ENCODE measurements around the gene PLD2. TPM values are rescaled to one million over a fixed set of nuclear protein-coding genes. Genes with fewer than 3 reads are reported as not detected.

Gene PLD2
- total RNA-seq, 4 donors from 2014 or later = 13.9 to 81.9 (median 18.9) TPM

DNA sequence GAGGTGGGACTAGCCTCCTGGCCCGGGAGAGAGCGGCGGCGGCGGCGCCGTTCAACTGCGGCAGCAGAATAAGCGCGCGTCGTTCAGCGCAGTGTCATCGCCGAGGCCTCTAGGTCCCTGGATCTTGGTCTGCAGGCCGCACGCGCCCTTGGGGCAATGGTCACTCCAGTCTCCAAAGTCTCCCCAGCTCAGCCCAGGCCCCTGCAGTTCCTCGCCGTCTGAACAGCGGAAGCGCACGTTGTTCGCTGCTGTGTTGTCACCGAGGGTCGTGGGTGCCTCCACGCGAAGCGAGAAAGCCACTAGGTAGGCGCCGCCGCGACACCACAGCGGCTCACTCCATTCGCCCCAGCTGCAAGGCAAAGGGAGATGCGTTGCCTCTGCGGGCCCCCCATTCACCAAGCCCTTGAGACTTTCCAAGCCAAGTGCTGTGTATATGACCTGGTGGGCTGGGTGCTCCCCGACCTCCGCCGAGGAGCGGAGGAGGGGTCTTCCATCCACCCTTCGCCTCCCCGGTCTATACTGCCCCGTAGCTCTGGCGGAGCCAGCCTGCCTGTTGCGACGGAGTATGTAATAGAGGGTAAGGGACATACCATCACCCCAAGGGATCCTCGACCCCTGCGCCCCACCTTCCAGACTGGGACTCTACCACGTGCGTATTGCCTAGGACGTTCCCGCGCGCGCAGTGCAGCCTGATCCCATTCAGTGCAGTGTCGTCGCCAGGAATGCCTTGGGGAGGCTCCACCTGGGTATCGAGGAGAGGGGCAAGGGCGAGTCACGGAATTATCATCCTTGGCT is 21.4 kb upstream of the PLD2 start:
- Histone ChIP-seq H3K4me3 (peak overlapping the region in 1 of 4 donors; percentile 18), H3K4me1 (peaks cover 11 to 39% (median 36%) of the 10 kb centered on the region in 4 donors), H3K36me3 (no peaks in the 10 kb centered on the region), H3K9me3 (no peaks in the 10 kb centered on the region), H3K27me3 (peaks cover 49% of the 10 kb centered on the region), H3K27ac (no peak overlapping the region)
- DNase-seq = no peak
- WGBS, 2 donors (ENCODE audit: low coverage in 1 of 2) = 22 to 41% methylated on average over 14 to 52 of the region's 61 CpGs
- in situ Hi-C loops (cut with MboI; ENCODE audit: low pct_ligation_motif_present in 1 of 4, low pct_unique_long_range_greater_than_20kb in 1 of 4, low sequenced_read_pairs in 3 of 4) (loop anchor here (10.0 to 25.0 kb wide), 3 partner anchors 51 to 102 kb away; partner anchors contain the start of genes C17orf107 (in 2 of the 4), CXCL16 (in 1 of the 4), MED11 (in 1 of the 4) and ZMYND15 (in 1 of the 4)), intact Hi-C loops (cut with DNase I; ENCODE audit: low total_unique reads) (loop anchor here (5.0 to 10.0 kb wide), 2 partner anchors 51 to 102 kb away; partner anchors contain the start of genes CXCL16, MED11 and ZMYND15)
- TF ChIP-seq POLR2A (IDR thresholded peaks at IDR 0.05) = no peak

- in situ Hi-C loops (cut with MboI; ENCODE audit: low pct_ligation_motif_present in 1 of 4, low pct_unique_long_range_greater_than_20kb in 1 of 4, low sequenced_read_pairs in 3 of 4) (loop anchor here (10.0 to 25.0 kb wide), 3 partner anchors 51 to 101 kb away; partner anchors contain the start of genes C17orf107 (in 2 of the 4), CXCL16 (in 1 of the 4), MED11 (in 1 of the 4) and ZMYND15 (in 1 of the 4)), intact Hi-C loops (cut with DNase I; ENCODE audit: low total_unique reads) (loop anchor here (5.0 to 10.0 kb wide), 2 partner anchors 51 to 101 kb away; partner anchors contain the start of genes CXCL16, MED11 and ZMYND15)
- TF ChIP-seq EP300 (IDR thresholded peaks at IDR 0.05; ENCODE audit: low read depth) (no peak), POLR2AphosphoS5 (IDR thresholded peaks at IDR 0.05) (peak in 1 of 3 donors; percentile 4)
- peak within 1 kb of the TSS in 1 of 4 donors; percentile 13 for H3K27ac ChIP-seq
- peak within 1 kb of the TSS in 2 of 4 donors; percentile 7 to 21 for H3K4me3 ChIP-seq
- WGBS, 2 donors (ENCODE audit: low coverage in 1 of 2) = 30% methylated on average over 24 of the region's 24 CpGs; no CpG with 5 or more reads in 1 of the 2 donors
- peaks cover 49% of the 10 kb centered on the region for H3K27me3 ChIP-seq
- H3K36me3 ChIP-seq = no peaks in the 10 kb centered on the region
- DNase-seq = peak; percentile 27
- H3K9me3 ChIP-seq = no peaks in the 10 kb centered on the region
- peaks cover 11 to 42% (median 38%) of the 10 kb centered on the region in 4 donors for H3K4me1 ChIP-seq
Observed at GRCh38 chr17:4786106-4786511, 20.8 kb upstream of the PLD2 start, which contains the start of gene VMO1. VMO1 (minus strand) TSS chr17:4786364; CDS start chr17:4786352, 12 bp downstream.

GRCh38 chr17:4786516-4786915 is 20.4 kb upstream of the PLD2 start:
- H3K4me3 ChIP-seq = peak overlapping the region in 2 of 4 donors; percentile 7 to 21
- no peaks in the 10 kb centered on the region for H3K36me3 ChIP-seq
- TF ChIP-seq EP300 (IDR thresholded peaks at IDR 0.05; ENCODE audit: low read depth) (no peak), POLR2AphosphoS5 (IDR thresholded peaks at IDR 0.05) (peak in 1 of 3 donors; percentile 1)
- no peaks in the 10 kb centered on the region for H3K9me3 ChIP-seq
- WGBS, 2 donors (ENCODE audit: low coverage in 1 of 2) = 30% methylated on average over 6 of the region's 6 CpGs; no CpG with 5 or more reads in 1 of the 2 donors
- no peak for DNase-seq
- H3K27me3 ChIP-seq = peaks cover 45% of the 10 kb centered on the region
- peaks cover 11 to 42% (median 38%) of the 10 kb centered on the region in 4 donors for H3K4me1 ChIP-seq
- peak overlapping the region in 1 of 4 donors; percentile 13 for H3K27ac ChIP-seq
- in situ Hi-C loops (cut with MboI; ENCODE audit: low pct_ligation_motif_present in 1 of 4, low pct_unique_long_range_greater_than_20kb in 1 of 4, low sequenced_read_pairs in 3 of 4) (loop anchor here (10.0 to 25.0 kb wide), 3 partner anchors 52 to 101 kb away; partner anchors contain the start of genes C17orf107 (in 2 of the 4), CXCL16 (in 1 of the 4), MED11 (in 1 of the 4) and ZMYND15 (in 1 of the 4)), intact Hi-C loops (cut with DNase I; ENCODE audit: low total_unique reads) (loop anchor here (5.0 to 10.0 kb wide), 2 partner anchors 52 to 101 kb away; partner anchors contain the start of genes CXCL16, MED11 and ZMYND15)

DNA sequence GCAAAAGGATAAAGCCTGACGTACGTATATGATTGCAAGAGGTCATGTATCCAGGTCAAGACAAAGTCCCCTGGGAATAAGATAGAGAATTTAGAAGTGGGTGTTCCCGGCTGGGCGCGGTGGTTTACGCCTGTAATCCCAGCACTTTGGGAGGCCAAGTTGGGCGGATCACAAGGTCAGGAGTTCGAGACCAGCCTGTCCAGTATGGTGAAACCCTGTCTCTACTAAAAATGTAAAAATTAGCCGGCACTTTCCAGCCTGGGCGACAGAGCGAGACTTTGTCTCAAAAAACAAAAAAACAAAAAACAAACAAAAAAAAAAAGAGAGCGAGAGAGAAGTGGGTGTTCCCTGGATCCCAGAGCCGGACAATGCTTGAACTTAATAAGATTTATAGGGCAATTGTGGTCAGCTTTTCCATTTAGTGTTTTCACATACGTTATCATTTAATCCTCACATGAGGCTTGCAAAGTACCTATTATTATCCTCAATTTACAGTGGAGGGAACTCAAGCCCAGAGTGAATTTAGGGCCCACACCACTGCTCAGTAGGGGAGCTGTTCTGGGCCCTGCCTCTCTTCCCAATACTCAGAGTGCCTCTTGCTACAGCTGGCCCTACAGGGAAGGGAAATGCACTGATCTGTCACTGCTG is 18.7 kb upstream of the PLD2 start:
- H3K36me3 ChIP-seq = no peaks in the 10 kb centered on the region
- in situ Hi-C loops (cut with MboI; ENCODE audit: low pct_ligation_motif_present in 1 of 4, low pct_unique_long_range_greater_than_20kb in 1 of 4, low sequenced_read_pairs in 3 of 4) = loop anchor here (10.0 to 25.0 kb wide), 3 partner anchors 53 to 99 kb away; partner anchors contain the start of genes C17orf107 (in 2 of the 4), CXCL16 (in 1 of the 4), MED11 (in 1 of the 4) and ZMYND15 (in 1 of the 4)
- H3K27ac ChIP-seq = peak overlapping the region in 2 of 4 donors; percentile 97 to 98
- intact Hi-C loops (cut with DNase I; ENCODE audit: low total_unique reads) = loop anchor here (5.0 to 10.0 kb wide), 2 partner anchors 53 to 99 kb away; partner anchors contain the start of genes CXCL16, MED11 and ZMYND15
- 70 to 74% methylated on average over 5 to 14 of the region's 14 CpGs for WGBS, 2 donors (ENCODE audit: low coverage in 1 of 2)
- TF ChIP-seq POLR2A (IDR thresholded peaks at IDR 0.05) (no peak), POLR2AphosphoS5 (IDR thresholded peaks at IDR 0.05) (no peak), EP300 (IDR thresholded peaks at IDR 0.05; ENCODE audit: low read depth) (no peak)
- TF ChIP-seq, protein P1, sequence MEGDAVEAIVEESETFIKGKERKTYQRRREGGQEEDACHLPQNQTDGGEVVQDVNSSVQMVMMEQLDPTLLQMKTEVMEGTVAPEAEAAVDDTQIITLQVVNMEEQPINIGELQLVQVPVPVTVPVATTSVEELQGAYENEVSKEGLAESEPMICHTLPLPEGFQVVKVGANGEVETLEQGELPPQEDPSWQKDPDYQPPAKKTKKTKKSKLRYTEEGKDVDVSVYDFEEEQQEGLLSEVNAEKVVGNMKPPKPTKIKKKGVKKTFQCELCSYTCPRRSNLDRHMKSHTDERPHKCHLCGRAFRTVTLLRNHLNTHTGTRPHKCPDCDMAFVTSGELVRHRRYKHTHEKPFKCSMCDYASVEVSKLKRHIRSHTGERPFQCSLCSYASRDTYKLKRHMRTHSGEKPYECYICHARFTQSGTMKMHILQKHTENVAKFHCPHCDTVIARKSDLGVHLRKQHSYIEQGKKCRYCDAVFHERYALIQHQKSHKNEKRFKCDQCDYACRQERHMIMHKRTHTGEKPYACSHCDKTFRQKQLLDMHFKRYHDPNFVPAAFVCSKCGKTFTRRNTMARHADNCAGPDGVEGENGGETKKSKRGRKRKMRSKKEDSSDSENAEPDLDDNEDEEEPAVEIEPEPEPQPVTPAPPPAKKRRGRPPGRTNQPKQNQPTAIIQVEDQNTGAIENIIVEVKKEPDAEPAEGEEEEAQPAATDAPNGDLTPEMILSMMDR (IDR thresholded peaks at IDR 0.05) = no peak
- peaks cover 30% of the 10 kb centered on the region for H3K27me3 ChIP-seq
- no peaks in the 10 kb centered on the region for H3K9me3 ChIP-seq
- peaks cover 11 to 42% (median 38%) of the 10 kb centered on the region in 4 donors for H3K4me1 ChIP-seq
- no peak for DNase-seq
- peak overlapping the region in 1 of 4 donors; percentile 68 for H3K4me3 ChIP-seq
